Neutrophil (primary cell): ENCODE measurements around the gene CEMIP2.
"Not testable (repeated sequence)": the region's sequence is repeated elsewhere in the genome, so short reads cannot be mapped to it uniquely, and the experiment has no call there.

Experiments used
- H3K27ac ChIP-seq: fragments of 200-600 bp; sonication (generic); 2 replicates; pipeline ENCODE4 v1.5.1; 2016; ENCODE audit warnings: mild to moderate bottlenecking, moderate library complexity
- H3K27me3 ChIP-seq: fragments of 200-600 bp; sonication (generic); 2 replicates; pipeline ENCODE4 v1.6.0; 2016; ENCODE audit warnings: mild to moderate bottlenecking
- H3K36me3 ChIP-seq: fragments of 200-600 bp; sonication (generic); 2 replicates; pipeline ENCODE4 v1.5.1; 2017
- H3K4me1 ChIP-seq, 2 experiments: fragments of 200-600 bp in 1 of 2; sonication (generic) in 1 of 2; 1 replicate in 1 of 2; 2 replicates in 1 of 2; pipeline versions ENCODE4 v1.5.1 to v1.6.1; 2013 to 2016; ENCODE audit warnings: low read depth in 1 of 2, low read length in 1 of 2, mild to moderate bottlenecking in 1 of 2, moderate library complexity in 1 of 2; ENCODE audit not compliant: control insufficient read depth in 1 of 2, insufficient read depth in 1 of 2
- H3K4me3 ChIP-seq, 2 experiments: fragments of 200-600 bp in 1 of 2; sonication (generic) in 1 of 2; 1 replicate in 1 of 2; 2 replicates in 1 of 2; pipeline ENCODE4 v1.5.1; 2013 to 2016; ENCODE audit warnings: low read depth in 1 of 2, low read length in 1 of 2, mild to moderate bottlenecking in 1 of 2, moderate library complexity in 1 of 2
- H3K9me3 ChIP-seq: fragments of 200-600 bp; sonication (generic); 2 replicates; pipeline ENCODE4 v1.5.1; 2016
- CTCF ChIP-seq: fragments of 200-600 bp; sonication (generic); IDR thresholded peaks from 2 replicates; pipeline ENCODE4 v1.5.1; 2016; ENCODE audit warnings: antibody characterized with exemption

CEMIP2 gene

GRCh38 chr9:71812385-71812784 lies 44.1 kb upstream of the CEMIP2 start:
- no peak for TF ChIP-seq CTCF
- no peaks in the 10 kb centered on the region for H3K4me1 ChIP-seq
- H3K9me3 ChIP-seq, result no peaks in the 10 kb centered on the region
- no peaks in the 10 kb centered on the region for H3K27me3 ChIP-seq
- H3K36me3 ChIP-seq, result no peaks in the 10 kb centered on the region
- H3K4me3 ChIP-seq, result no peak overlapping the region
- no peak overlapping the region for H3K27ac ChIP-seq

DNA sequence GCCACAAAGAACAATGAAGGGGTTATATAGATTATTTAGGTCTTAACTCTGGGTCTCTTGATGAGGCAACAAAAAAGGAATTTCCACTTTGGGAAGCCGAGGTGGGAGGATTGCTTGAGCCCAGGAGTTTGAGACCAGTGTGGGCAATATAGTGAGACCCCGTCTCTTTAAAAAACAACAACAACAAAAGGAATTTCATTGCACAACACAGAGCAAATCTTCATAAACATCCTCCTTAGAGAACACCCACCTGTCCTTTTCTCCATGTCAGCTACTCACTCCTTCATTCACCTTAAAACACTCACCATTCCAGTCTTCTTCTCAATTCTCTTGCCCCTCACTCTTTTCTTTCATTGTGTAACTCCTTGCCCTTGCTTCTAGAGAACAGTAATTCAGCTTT lies 39.8 kb upstream of the CEMIP2 start:
- TF ChIP-seq CTCF, result no peak
- H3K27ac ChIP-seq, result no peak overlapping the region
- no peaks in the 10 kb centered on the region for H3K27me3 ChIP-seq
- H3K9me3 ChIP-seq, result no peaks in the 10 kb centered on the region
- no peaks in the 10 kb centered on the region for H3K4me1 ChIP-seq
- no peaks in the 10 kb centered on the region for H3K36me3 ChIP-seq
- no peak overlapping the region for H3K4me3 ChIP-seq

GRCh38 chr9:71806901-71807307 lies 38.6 kb upstream of the CEMIP2 start:
- Histone ChIP-seq H3K27ac (no peak overlapping the region), H3K27me3 (no peaks in the 10 kb centered on the region), H3K36me3 (no peaks in the 10 kb centered on the region), H3K4me1 (no peaks in the 10 kb centered on the region), H3K9me3 (no peaks in the 10 kb centered on the region), H3K4me3 (no peak overlapping the region)
- TF ChIP-seq CTCF, result peak; percentile 70

DNA sequence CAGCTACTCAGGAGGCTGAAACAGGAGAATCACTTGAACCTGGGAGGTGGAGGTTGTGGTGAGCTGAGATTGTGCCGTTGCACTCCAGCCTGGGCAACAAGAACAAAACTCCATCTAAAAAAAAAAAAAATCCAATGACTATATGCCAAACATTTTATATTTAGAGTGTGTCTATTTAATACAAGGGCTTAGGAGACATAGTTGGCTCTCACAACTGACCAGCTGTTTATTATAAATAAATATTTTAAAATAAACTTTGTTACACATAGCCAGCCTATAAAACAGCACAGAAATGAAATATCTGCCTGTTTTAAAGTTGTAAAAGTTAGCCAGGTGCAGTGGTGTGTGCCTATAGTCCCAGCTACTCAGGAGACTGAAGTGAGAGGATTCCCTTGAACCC lies 36.8 kb upstream of the CEMIP2 start:
- H3K27ac ChIP-seq, H3K4me3 ChIP-seq, H3K4me1 ChIP-seq, H3K36me3 ChIP-seq, H3K9me3 ChIP-seq, H3K27me3 ChIP-seq: not testable (repeated sequence)

DNA sequence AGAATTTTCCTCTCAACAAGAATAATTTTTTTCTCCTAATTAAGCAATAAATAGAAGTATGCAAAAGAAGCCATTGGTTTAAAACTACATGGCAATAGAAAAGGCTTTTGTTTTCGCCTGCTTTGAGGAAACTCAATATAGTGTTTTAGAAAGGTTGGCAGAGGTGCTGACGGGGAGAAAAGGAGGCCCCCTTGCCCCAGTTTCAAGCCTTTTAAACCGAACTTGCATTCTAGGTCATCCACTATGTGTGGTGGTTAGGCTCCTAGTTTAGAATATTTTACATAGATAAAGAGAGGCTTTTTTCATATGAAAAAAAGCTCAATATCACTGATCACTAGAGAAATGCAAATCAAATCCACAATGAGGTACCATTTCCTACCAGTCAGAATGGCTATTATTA lies 33.5 kb upstream of the CEMIP2 start:
- TF ChIP-seq CTCF, result no peak
- no peaks in the 10 kb centered on the region for H3K36me3 ChIP-seq
- H3K4me1 ChIP-seq, result no peaks in the 10 kb centered on the region

DNA sequence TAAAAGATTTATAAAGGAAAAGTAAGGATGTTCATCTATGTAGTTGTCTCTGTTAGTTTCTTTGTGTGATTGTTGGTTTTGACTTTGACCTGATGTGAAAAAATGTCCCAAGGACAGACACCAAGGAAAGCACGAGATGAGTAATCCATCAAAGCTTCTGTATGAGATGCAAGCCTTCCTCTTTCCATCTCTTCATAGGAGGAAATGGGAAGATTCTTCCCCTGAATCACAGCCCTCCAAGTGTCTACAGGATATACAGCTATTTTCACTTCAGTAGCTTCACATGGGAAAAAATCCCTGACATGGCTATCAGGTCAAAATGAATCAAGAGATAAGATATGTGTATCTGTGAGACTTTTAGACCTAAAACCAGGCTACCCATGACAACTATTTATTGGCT lies 29.0 kb upstream of the CEMIP2 start:
- TF ChIP-seq CTCF, result no peak
- no peaks in the 10 kb centered on the region for H3K4me1 ChIP-seq
- H3K9me3 ChIP-seq, result no peaks in the 10 kb centered on the region
- H3K36me3 ChIP-seq, result no peaks in the 10 kb centered on the region
- H3K4me3 ChIP-seq, result no peak overlapping the region
- H3K27ac ChIP-seq, result no peak overlapping the region
- H3K27me3 ChIP-seq, result no peaks in the 10 kb centered on the region

More for the DNA sequence above, 33.5 kb upstream of the CEMIP2 start:
- H3K27ac ChIP-seq, result no peak overlapping the region
- H3K27me3 ChIP-seq, result no peaks in the 10 kb centered on the region
- H3K9me3 ChIP-seq, result no peaks in the 10 kb centered on the region
- H3K4me3 ChIP-seq, result no peak overlapping the region
